HG03354 (cell line): Measurements from ENCODE around the gene VTI1A.

Experiments used
- ATAC-seq: cut with Tn5 transposase; IDR thresholded peaks from one replicate; pipeline ENCODE4 v1.9.1; 2021; ENCODE audit warnings: mild to moderate bottlenecking; ENCODE audit not compliant: unreplicated experiment, poor library complexity, severe bottlenecking

VTI1A gene

DNA sequence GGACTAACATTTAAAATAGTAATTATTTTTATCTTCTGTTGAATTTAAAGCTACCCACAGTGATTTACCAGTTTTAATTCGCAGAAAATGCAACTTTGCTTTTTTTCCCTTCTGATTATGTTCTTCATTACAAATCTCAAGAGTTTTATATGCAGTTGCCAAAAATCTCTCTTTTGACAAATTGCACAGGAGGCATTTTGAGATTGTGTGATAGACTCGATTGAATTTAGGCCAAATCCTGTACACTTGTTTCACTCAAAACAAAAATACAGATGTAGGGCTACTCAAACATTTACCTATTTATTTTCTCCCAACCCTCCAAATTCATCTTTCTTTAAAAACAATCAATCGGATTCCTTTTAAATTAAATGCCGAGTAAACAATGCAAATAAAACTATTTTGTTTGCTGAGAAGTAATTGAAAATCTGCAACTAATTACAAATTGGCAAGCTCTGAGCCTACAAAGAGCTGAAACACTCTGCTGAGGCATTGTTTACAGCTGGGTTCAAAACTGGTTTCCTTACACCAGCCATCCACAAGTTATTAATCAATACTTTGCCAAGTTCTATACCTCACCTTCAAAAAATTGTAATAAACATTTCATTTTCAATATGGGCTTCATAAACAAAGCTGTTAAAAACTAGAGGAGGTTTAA is 288.2 kb downstream of the VTI1A start:
- ATAC-seq = no peak

GRCh38 chr10:112738606-112739591 is 291.9 kb downstream of the VTI1A start:
- no peak for ATAC-seq

DNA sequence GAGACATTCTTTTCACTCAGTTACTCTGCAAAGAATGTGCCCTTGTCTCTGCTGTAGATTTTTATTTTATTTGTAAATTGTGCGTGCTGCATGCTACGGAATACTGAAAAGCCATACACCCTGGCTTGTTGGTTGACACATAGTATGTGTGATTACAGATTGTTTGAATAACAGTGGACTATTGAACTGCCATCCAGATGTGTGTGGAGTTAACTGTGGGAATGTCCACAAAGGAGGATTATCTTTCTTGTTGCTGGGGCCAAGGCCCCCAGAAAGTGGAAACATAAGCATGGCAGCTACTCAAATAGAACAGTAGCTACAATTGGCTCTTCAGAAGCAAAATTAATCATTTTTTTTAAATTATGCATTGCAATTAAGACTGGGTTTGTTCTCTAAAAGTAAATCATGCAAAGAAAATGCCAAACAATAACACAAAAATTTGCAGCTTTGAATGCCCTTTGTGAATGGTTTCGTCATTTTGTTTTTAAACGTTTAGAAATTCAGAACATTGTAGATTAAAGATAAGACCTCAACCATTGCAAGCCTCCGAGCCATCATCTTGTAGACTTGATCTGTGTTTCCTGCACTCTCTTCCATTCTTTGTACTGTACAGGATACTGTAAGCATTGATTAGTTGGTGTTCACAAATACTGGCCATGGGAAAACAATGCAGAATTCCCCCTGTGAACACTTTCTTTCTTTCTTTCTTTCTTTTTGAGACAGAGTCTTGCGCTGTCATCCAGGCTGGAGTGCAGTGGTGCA is 292.8 kb downstream of the VTI1A start:
- no peak for ATAC-seq

DNA sequence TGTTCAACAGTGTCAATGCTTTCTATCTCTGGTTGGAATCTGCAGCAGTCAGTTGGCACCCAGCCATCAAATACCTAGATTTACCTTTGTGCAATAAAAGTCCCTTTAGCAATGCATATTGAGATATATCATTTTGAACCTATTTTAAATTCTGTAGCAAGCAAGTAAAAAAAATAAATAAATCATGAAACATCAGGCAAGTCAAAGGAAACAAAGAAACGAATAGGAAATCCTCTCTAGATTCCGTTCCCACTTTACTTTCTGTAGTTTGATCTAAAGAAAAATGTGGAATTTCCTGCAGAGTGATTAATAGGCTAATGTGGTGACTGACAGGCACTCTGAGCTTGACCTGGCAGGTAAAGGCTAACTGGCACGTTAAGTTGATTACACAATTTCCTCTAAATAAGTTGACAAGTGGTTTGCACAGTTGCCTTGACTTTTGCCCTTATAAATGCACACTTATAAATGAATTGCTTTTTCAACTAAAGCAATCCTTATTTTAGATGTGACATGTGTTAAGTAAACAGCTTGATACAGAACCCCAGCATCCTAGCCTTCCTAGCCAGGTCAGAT is 294.9 kb downstream of the VTI1A start:
- ATAC-seq = no peak

DNA sequence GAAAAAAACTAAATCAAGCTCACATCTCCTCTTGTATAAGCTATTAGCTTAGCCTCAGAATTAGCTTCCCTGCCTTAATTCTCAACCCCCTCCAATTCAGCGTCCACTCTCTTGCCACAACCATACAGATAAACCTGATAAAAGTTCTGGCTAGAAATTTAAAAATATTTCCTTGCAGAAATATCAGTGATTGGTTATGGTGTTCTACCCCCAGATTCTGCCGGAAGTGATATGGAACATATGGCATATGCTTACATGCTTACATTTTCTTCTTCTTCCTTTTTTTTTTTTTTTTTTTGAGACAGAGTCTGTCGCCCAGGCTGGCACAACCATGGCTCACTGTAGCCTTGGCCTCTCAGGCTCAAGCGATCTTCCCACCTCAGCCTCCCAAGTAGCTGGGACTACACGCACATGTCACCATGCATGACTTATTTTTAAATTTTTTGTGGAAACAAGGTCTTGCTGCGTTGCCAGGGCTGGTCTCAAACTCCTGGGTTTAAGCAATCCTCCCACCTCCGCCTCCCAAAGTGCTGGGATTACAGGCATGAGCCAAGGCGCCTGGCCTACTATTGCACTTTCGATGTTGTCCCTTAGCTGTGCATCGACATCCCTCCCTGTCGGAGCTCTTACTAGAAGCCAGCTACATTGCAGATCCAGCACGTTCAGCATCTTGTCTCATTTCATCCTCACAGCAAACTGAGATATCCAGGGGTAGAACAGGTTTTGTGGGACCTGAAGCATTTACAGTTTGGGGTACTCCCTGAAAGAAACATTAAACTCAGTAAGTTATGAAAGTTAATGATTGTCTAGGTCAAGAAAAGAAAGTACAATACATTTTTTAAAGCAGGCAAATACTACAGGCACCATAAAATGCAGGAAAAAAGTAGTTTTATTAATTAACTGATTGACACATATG is 297.4 kb downstream of the VTI1A start:
- ATAC-seq = no peak

DNA sequence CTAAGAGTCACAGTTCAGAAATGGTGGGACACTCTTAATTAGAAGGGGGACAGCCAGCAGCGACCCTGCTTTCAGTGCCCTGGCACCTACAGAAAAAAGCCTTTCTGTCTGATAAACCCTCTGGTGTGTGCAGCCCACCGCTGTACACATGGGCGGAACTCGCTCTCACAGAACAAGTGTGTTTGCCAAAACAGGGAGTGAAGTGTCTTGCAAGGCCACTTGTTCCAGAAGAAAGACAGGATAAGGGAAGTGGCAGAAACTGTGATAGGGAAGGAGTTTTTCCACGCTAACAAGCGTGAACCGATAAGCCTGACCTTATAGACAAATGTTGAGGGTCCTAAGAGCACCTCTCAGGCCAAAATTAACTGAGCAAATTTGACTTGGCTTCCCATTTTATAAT is 299.3 kb downstream of the VTI1A start:
- ATAC-seq = no peak

- no peak for ATAC-seq
Observed at GRCh38 chr10:112750427-112751167, 303.6 kb downstream of the VTI1A start.

DNA sequence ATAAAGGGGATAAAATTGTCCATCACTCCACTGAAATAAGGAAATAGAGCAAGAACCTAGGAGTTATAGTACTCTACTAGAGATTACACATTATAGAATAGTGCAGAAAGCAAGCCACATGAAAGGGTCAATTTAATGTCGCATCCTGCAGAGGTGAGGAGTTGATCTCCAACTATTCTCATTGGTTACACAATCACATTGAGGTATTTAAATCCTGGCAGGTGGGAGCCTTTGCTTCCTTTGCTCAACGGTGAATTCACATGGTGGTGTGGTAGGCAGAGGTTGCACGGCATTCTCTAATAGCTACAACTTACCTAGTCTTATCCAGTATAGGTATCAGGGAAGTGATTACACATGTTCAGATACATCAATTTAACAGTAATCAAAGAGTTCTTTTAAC is 304.6 kb downstream of the VTI1A start:
- ATAC-seq = no peak

GRCh38 chr10:112752288-112752687 is 305.3 kb downstream of the VTI1A start:
- no peak for ATAC-seq

DNA sequence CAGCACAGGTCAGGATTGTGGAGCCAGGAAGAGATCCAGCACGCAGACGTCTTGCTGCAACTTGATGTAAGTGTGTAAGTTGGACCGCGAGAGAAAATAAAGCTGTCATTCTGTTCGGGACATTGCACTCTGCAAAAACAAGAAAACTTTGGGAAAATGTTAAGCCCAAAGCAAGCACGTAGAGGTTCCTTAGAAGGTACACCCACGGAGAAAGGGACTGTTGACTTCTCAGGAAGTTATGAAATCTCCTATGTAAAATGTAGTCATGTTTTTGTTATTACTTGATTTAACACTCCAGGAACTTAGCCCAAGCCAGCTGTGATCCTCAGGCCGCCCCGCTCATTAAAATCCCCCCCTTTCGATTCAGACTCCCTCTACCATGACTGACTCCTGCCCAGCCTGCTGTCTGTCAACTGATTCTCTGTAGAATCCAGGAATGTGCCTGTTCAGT is 307.0 kb downstream of the VTI1A start:
- ATAC-seq = no peak

GRCh38 chr10:112755446-112756234 is 308.6 kb downstream of the VTI1A start:
- ATAC-seq = no peak

- ATAC-seq = no peak
Observed at GRCh38 chr10:112756235-112756527, 309.2 kb downstream of the VTI1A start.

- ATAC-seq = no peak
Observed at GRCh38 chr10:112758961-112759360, 311.9 kb downstream of the VTI1A start.

- no peak for ATAC-seq
Observed at GRCh38 chr10:112759496-112759895, 312.5 kb downstream of the VTI1A start.

- no peak for ATAC-seq
Observed at GRCh38 chr10:112761256-112761655, 314.2 kb downstream of the VTI1A start.

DNA sequence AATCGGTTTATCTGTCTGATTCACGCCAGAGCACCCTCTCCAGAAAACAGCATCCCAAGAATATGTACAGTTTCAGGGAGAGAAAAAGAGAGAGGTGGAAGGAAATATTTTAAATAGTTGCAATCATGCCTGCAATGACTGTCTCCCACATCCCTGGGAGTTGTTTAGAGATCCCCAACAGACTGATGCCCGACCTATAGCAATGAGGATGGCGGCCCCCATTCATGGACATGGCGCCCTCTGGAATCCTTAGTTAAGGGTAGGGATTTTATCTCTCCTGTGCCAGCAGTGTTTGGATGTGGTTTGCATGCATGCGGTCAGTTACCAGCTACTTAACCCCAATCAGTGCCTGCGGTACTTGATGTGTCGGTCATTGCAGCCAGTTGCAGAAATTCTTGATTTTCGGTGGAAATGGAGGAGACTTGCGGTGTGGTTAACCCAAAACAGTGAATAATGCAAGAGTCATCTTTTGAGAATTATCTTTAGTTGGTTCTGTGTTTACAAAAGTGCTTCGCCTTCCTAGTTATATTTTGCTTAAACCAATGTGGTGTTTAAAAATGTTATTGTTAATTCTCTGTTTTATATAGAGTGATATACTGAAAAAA is 317.0 kb downstream of the VTI1A start:
- ATAC-seq = no peak

GRCh38 chr10:112765717-112766235 is 318.8 kb downstream of the VTI1A start:
- ATAC-seq = no peak
